H1 (cell line): ENCODE measurements around the gene DTWD1. TPM values are rescaled to one million over a fixed set of nuclear protein-coding genes. Genes with fewer than 3 reads are reported as not detected.

ENCODE experiments used
- SP2 ChIP-seq: IDR thresholded peaks from 2 replicates; pipeline ENCODE4 v1.6.1; 2012; ENCODE audit warnings: mild to moderate bottlenecking, low read length, inconsistent platforms
- polyA plus RNA-seq, 7 experiments: library from polyadenylated mRNA; depleted of rRNA in 3 of 7; stranded (reverse) in 5 of 7; unstranded in 2 of 7; fragments of >200 nt in 5 of 7; fragments of 200-250 nt in 2 of 7; gene quantifications; 1 replicate in 5 of 7; 2 replicates in 1 of 7; 4 replicates in 1 of 7; pipeline versions ENCODE4 v1.2.1 to v1.2.3, GENCODE V29; 2011 to 2013; ENCODE audit warnings: missing spikeins in 2 of 7, mixed read lengths in 2 of 7
- total RNA-seq: library from RNA; stranded (reverse); fragmentation: NEBNext Ultra II Directional; extraction: Animal tissue kit (Norgen Biotek cat#: 25700); gene quantifications from 2 replicates; pipeline ENCODE4 v1.2.1, GENCODE V29; 2021

Gene DTWD1
- total and polyA plus RNA-seq, 2 of the 8 experiments (the other 6 are each of a cell fraction or from before 2014, with no cell fraction given) = 10.4 to 32.4 TPM

DNA sequence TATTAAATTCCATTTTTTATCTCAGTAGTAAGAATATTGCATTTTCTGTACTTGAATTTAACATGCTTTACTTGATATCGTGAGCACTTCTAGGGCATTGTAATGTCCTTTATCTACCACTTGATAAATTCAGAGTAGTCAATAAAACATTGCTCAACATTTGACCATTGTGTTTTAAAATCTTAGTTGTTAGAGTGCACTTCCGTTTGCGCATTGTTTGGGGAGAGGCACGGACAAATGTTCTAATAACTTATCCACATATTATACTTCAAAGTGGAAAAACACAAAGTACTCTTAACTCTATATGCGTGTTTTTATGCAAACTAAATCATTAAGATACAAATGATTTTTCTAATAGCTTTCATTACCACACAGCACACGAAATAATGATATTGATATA, 649 bp upstream of the DTWD1 start (continued):
- TF ChIP-seq SP2 = no peak
